ENCODE data around the gene CTXND1.

Gene CTXND1

DNA sequence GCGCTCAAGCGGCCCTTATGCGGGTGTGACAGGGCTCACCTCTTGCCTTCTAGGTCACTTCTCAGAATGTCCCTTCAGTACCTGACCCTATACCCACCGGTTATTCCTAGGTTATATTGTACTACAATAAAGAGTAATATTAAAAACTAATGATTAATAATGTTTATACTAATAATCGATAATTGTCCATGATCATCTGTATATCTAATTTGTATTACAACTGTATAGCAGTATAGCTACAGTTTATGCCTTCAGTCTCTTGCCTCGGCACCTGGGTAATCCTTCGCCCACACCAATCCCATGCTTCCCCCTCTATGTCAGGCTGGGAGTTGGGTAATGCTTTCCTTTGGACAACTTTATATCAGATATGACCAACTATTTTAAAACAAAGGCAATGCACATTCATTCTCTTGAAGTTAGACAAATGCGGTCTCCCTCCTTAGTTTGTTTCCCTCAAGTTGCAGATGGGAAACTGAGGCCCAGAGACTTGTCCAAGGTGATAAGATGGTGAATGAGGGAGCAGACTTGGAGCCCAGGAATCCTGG, 95.8 kb downstream of the CTXND1 start:
- no peak for DNase-seq

DNA sequence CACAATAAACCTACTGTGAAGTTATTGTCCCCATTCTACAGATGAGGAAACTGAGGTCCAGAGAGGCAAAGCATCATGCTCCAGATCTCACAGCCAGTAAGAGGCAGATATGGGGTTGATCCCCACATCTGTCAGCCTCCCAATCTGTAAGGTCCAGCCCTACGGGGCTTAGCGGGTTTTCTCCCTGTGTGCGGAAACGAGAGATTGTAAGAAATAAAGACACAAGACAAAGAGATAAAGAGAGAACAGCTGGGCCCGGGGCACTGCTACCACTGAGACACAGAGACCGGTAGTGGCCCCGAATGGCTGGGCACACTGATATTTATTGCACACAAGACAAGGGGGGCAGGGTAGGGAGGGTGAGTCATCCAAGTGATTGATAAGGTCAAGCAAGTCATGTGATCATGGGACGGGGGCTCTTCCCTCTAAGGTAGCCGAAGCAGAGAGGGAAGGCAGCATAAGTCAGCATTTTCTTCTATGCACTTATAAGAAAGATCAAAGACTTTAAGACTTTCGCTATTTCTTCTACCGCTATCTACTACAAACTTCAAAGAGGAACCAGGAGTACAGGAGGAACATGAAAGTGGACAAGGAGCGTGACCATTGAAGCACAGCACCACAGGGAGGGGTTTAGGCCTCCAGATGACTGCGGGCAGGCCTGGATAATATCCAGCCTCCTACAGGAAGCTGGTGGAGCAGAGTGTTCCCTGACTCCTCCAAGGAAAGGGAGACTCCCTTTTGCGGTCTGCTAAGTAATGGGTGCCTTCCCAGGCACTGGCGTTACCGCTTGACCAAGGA, 96.4 kb downstream of the CTXND1 start:
- peak; percentile 14 for DNase-seq

DNA sequence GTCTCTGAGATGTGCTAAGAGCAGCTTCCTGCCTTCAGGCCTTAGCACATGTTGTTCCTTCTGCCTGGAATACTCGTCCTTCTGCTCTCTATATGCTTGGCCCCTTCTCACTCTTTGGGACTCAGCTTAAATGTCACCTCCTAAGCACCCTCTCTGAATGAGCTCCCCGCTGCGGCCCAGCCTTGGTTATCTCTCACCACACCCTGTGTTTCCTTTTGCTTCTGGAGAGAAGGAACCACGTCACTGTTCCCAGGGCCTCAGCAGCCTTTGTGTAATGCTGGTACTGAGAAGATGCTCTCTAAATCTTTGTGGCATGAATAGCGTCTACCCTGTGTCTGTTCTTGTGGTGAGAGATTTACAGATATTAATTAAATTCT, 97.0 kb downstream of the CTXND1 start:
- no peak for DNase-seq

DNA sequence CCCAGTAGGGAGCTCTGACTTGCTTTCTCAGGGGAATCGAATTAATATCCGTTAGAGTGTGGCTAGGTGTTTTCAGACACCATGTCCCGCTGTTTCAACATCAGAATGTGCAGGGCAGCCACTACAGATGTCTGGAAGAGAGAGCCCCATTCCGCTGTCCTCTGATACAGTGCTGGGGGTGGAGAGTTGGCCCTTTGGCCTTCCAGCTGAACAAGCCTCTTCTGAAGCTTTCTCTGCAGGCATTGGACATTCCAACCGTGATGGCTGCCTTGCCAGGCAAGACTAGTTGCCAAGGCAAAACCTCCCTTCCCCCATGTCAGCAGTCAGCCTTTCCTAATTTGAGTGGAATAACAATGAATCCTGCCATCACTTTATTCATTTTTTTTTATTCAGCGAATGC, 97.7 kb downstream of the CTXND1 start:
- DNase-seq, result no peak

DNA sequence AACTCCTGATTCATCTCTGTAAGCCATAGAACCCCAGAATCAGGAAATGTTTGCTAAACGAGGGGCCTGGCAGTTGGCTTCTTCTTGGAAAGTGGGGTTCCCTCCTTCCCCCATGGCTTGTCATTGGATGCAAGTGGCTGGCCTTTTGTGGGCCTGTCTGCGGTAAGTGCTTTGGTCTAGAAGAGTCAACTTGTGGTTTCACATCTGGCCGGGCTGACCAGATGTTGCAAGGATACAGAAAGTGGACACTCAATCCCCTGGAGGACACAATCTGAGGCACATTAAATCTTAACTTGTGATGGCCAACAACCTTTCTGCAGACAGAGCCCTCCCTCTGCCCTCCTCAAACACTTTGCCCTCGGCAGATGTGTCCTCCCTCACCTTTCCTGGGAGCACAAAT, 98.1 kb downstream of the CTXND1 start:
- DNase-seq, result no peak

DNA sequence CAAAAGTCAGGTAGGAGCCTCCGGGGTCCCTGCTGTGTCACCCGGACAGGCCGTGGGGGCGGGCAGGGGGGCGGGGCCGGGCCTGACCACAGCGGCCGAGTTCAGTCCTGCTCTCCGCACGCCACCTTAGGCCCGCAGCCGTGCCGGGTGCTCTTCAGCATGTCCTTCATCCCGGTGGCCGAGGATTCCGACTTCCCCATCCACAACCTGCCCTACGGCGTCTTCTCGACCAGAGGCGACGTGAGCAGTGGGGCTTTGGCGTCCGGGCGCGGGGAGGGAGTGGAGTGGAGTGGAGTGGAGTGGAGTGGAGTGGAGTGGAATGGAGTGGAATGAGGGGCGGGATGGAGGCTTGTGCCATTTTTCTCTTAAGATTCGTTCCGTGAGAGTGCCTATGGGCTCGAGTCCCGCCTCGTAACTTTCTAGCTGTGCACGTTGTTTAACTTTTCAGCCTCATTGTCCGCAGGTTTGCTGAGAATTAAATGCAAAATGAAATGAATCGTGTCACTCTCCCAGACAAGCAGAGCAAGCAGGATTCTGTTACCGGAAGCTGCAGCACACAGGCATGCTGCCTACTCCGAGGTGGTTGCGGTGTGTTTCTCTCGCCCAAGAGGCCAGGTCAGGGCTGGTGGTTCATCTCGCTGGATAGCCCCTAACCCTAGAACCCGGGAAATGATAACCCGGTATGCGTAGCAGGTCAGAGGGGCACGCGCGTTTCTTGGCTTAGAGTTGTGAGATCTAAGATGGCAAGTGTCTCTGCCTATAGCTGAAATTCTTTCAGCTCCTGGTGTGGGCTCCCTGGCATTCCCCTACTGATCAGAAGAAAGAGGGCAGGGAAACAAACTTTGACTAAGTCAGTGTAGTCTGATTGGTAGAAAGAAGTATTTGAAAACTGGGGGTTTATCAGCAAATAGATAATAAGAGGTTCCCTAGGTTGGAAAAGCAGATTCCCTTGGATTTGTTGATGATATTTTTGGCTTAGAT, 98.8 kb downstream of the CTXND1 start, which contains the start of gene FAH:
Gene FAH (plus strand): TSS at position 104 of the 981 bp plus-strand sequence. CDS start 56 bp downstream, at position 160.
- peak; percentile 23 for DNase-seq

DNA sequence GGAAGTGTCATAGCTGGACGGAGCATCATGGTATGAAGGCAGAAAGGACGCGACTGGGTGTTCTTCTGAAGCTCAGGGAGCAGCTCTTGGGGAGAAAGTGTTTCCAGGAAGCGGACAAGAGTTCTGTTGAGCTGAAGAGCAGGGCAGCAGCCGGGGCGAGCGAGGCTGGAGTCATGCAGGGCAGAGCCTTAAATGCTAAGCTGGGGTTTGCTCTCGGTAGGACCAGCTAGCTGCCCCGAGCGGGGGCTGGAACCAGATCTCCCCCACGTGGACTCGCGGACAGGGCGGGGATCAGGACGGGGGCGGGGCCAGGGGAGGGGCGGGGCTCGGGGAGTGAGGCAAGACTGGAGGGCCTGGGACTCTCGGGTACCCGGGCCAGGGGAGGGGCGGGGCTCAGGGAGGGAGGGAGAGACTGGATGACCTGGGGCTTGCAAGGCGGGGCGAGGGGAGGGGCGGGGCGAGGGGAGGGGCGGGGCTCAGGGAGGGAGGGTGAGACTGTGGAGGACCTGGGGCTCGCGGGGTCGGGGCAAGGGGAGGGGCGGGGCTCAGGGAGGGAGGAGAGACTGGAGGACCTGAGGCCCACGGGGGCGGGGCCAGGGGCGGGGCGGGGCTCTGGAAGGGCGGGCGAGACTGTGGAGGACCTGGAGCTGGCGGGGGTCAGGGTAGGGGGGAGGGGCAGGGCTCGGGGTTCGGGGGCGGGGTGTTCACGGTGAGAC, 99.7 kb downstream of the CTXND1 start:
- peak; percentile 96 for DNase-seq

DNA sequence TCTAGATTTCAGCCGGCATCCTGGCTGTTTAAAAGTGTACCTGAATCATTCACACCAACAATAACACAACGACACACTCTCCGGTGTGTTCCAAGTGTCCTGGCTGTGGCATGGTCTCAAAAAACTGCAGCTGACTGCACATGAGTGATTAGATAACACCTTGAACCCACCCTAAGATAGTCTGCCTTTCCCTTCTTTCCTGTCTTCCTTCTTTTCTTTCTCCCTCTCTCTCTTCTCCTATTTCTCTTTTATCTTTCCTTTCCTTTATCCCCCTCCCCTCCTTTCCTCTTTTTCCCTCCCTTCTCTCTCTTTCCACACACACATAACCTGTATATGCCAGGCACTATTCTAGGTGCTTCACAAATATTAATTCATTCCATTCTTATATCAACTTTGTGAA, 100.4 kb downstream of the CTXND1 start:
- no peak for DNase-seq

DNA sequence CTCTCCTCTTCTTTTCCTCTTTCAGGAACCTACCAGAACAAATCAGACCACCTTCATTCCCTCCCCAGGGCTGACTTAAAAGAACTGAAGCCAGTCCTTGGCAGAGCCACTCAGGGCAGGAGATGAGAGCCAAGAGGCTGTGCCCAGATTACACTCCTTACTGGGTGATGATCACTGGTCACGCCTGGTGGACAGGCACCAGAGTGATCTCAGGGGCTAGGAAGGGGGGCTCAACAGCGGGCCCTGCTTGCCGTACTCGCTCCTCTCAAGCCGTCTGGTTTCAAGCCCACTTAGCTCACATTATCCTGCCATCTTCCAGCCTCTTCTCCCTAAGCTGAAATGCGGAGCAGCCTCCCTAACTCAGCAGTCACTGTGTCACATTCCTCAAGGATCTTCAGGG, 100.9 kb downstream of the CTXND1 start:
- DNase-seq, result no peak

Measured in CD4-positive, alpha-beta T cell treated with Interferon gamma for 1 hour (primary cell).